Right cardiac atrium (tissue), 5 donors: ENCODE results near the gene TSSK1B. TPM values are rescaled to one million over a fixed set of nuclear protein-coding genes. Genes with fewer than 3 reads are reported as not detected.
"Not testable (repeated sequence)": the region's sequence is repeated elsewhere in the genome, so short reads cannot be mapped to it uniquely, and the experiment has no call there.

Experiments used
- ATAC-seq, 2 donors: fragments of 200-7000 bp; cut with Tn5 transposase; one replicate each; pipeline versions ENCODE4 v1.8.0 to v1.9.1; 2020; ENCODE audit warnings: moderate library complexity in 2 of 2, mild to moderate bottlenecking in 1 of 2
- DNase-seq, 3 donors: peaks; one replicate each; pipeline ENCODE4 v3.0.0-alpha.2; 2020
- H3K27ac ChIP-seq: one replicate; pipeline ENCODE4 v1.5.1; 2013; ENCODE audit warnings: mild to moderate bottlenecking, low read length, control low read depth, moderate library complexity
- H3K27me3 ChIP-seq: one replicate; pipeline ENCODE4 v1.6.1; 2013; ENCODE audit not compliant: control insufficient read depth, insufficient read depth
- H3K4me1 ChIP-seq: one replicate; pipeline ENCODE4 v1.6.1; 2013; ENCODE audit warnings: low read length; ENCODE audit not compliant: control insufficient read depth, insufficient read depth
- H3K4me3 ChIP-seq: one replicate; pipeline ENCODE4 v1.5.1; 2013; ENCODE audit warnings: low read length, control low read depth
- H3K9me3 ChIP-seq: one replicate; pipeline ENCODE4 v1.6.1; 2013; ENCODE audit warnings: low read length; ENCODE audit not compliant: control insufficient read depth
- WGBS: extraction: QIAGEN DNeasy Blood & Tissue Kit; methylation state at CpG from one replicate; pipeline ENCODE4 v1.1.7; 2013; 5-methylcytosine and 5-hydroxymethylcytosine counted together
- intact Hi-C, 4 donors: fragments of 100-400 bp; cut with DNase I; formaldehyde crosslinking; loops; one replicate each; pipeline versions ENCODE4 v1.11.0 to v1.14.0; 2022 to 2023
- long read RNA-seq, 4 donors: library from polyadenylated mRNA; unstranded; transcript quantifications; one replicate each; pipeline ENCODE4 v2.0.0, GENCODE V29; 2020 to 2021
- polyA plus RNA-seq: library from polyadenylated mRNA; stranded (reverse); fragments of 200-250 nt; gene quantifications from one replicate; pipeline ENCODE4 v1.2.3, GENCODE V29; 2013
- total RNA-seq, 4 donors: library from RNA; stranded (reverse); fragmentation: NEBNext Ultra II Directional; extraction: Animal tissue kit (Norgen Biotek cat#: 25700); gene quantifications; one replicate each; pipeline ENCODE4 v1.2.1, GENCODE V29; 2021
- donor health status: healthy with polysubstance abuse.
- donor health status: DM: no; HTN: yes; CAD: no.
- donor health status: DM: no; HTN: no; CAD: no.
- donor health status: DM: no; HTN: yes; CAD: no; lungs with severe emphysema.
- donor health status: DM: yes; HTN: yes; CAD: no.

Gene TSSK1B
- total RNA-seq (under 1 TPM in 1 of 4 donors, not detected in 3; 0.09 TPM), polyA plus RNA-seq (0.07 TPM)
- long read RNA-seq, donor 1, result 0 reads
- long read RNA-seq, donor 2, result 0 reads
- long read RNA-seq, donor 3, result 0 reads
- long read RNA-seq, donor 4, result 0 reads

GRCh38 chr5:113434889-113435288 is at the start of gene TSSK1B:
Gene TSSK1B (minus strand): TSS chr5:113434989. CDS start chr5:113434839, 150 bp downstream.
- intact Hi-C loops, result no loop called here
- Histone ChIP-seq H3K27me3 (no peaks in the 10 kb centered on the region), H3K4me1 (peaks cover 9% of the 10 kb centered on the region), H3K9me3 (no peaks in the 10 kb centered on the region), H3K4me3 (no peak within 1 kb of the TSS), H3K27ac (no peak within 1 kb of the TSS)
- peak; percentile 26 to 53 (median 46) for DNase-seq
- 74% methylated on average over 3 of the region's 3 CpGs for WGBS
- ATAC-seq, result peak; percentile 17 to 44

GRCh38 chr5:113480243-113480642 is 45.5 kb upstream of the TSSK1B start:
- H3K27me3 ChIP-seq, result no peaks in the 10 kb centered on the region
- ATAC-seq (no peak), DNase-seq (no peak)
- H3K4me1 ChIP-seq, result no peaks in the 10 kb centered on the region
- H3K4me3 ChIP-seq, result no peak overlapping the region
- H3K9me3 ChIP-seq, result no peaks in the 10 kb centered on the region
- intact Hi-C loops, result no loop called here
- H3K27ac ChIP-seq, result no peak overlapping the region
- WGBS, result 78% methylated on average over 5 of the region's 5 CpGs

GRCh38 chr5:113478691-113479090 is 43.9 kb upstream of the TSSK1B start:
- ATAC-seq (no peak), DNase-seq (no peak)
- intact Hi-C loops, result no loop called here
- Histone ChIP-seq H3K27me3 (no peaks in the 10 kb centered on the region), H3K4me3 (no peak overlapping the region), H3K4me1 (no peaks in the 10 kb centered on the region), H3K27ac (no peak overlapping the region), H3K9me3 (no peaks in the 10 kb centered on the region)
- WGBS, result 47% methylated on average over 3 of the region's 3 CpGs

- Histone ChIP-seq H3K4me3 (no peak overlapping the region), H3K27me3 (no peaks in the 10 kb centered on the region), H3K4me1 (no peaks in the 10 kb centered on the region), H3K27ac (no peak overlapping the region), H3K9me3 (no peaks in the 10 kb centered on the region)
- WGBS, result 14% methylated on average over 5 of the region's 5 CpGs
- ATAC-seq, result peak; percentile 34 to 40
- DNase-seq, result peak in 1 of 3 donors; percentile 31
- intact Hi-C loops, result no loop called here
Measured at GRCh38 chr5:113474100-113474728, 39.4 kb upstream of the TSSK1B start.

GRCh38 chr5:113463032-113463431 is 28.2 kb upstream of the TSSK1B start:
- H3K27ac ChIP-seq, result no peak overlapping the region
- H3K9me3 ChIP-seq, result no peaks in the 10 kb centered on the region
- H3K4me1 ChIP-seq, result no peaks in the 10 kb centered on the region
- DNase-seq, result no peak
- no peaks in the 10 kb centered on the region for H3K27me3 ChIP-seq
- intact Hi-C loops, result no loop called here
- no peak overlapping the region for H3K4me3 ChIP-seq
- no peak for ATAC-seq

- DNase-seq, ATAC-seq, H3K9me3 ChIP-seq, H3K4me1 ChIP-seq, intact Hi-C loops, H3K4me3 ChIP-seq, H3K27ac ChIP-seq, H3K27me3 ChIP-seq: not testable (repeated sequence)
- 94% methylated on average over 21 of the region's 21 CpGs for WGBS
Measured at GRCh38 chr5:113457106-113457505, 22.3 kb upstream of the TSSK1B start.

- intact Hi-C loops, result no loop called here
- H3K9me3 ChIP-seq, result no peaks in the 10 kb centered on the region
- WGBS, result 92% methylated on average over 6 of the region's 6 CpGs
- DNase-seq, result no peak
- no peak for ATAC-seq
- H3K27ac ChIP-seq, result no peak overlapping the region
- H3K4me1 ChIP-seq, result no peaks in the 10 kb centered on the region
- no peak overlapping the region for H3K4me3 ChIP-seq
- H3K27me3 ChIP-seq, result no peaks in the 10 kb centered on the region
Measured at GRCh38 chr5:113452941-113453340, 18.2 kb upstream of the TSSK1B start.

- H3K27me3 ChIP-seq, result no peaks in the 10 kb centered on the region
- no peaks in the 10 kb centered on the region for H3K9me3 ChIP-seq
- WGBS, result 21% methylated on average over 2 of the region's 2 CpGs
- DNase-seq, result peak in 2 of 3 donors; percentile 56 to 59
- intact Hi-C loops, result no loop called here
- ATAC-seq, result peak in 1 of 2 donors; percentile 45
- no peak overlapping the region for H3K4me3 ChIP-seq
- H3K27ac ChIP-seq, result no peak overlapping the region
- H3K4me1 ChIP-seq, result no peaks in the 10 kb centered on the region
Measured at GRCh38 chr5:113451797-113452196, 17.0 kb upstream of the TSSK1B start.

GRCh38 chr5:113450929-113451328 is 16.1 kb upstream of the TSSK1B start:
- DNase-seq (no peak), ATAC-seq (no peak)
- Histone ChIP-seq H3K4me3 (no peak overlapping the region), H3K27ac (no peak overlapping the region), H3K9me3 (no peaks in the 10 kb centered on the region), H3K4me1 (no peaks in the 10 kb centered on the region), H3K27me3 (no peaks in the 10 kb centered on the region)
- intact Hi-C loops, result no loop called here
- WGBS, result 15% methylated on average over 2 of the region's 2 CpGs

GRCh38 chr5:113450462-113450861 is 15.7 kb upstream of the TSSK1B start:
- ATAC-seq, result no peak
- intact Hi-C loops, result no loop called here
- 64% methylated on average over 2 of the region's 2 CpGs for WGBS
- H3K4me1 ChIP-seq, result no peaks in the 10 kb centered on the region
- H3K9me3 ChIP-seq, result no peaks in the 10 kb centered on the region
- no peak overlapping the region for H3K4me3 ChIP-seq
- no peak for DNase-seq
- H3K27me3 ChIP-seq, result no peaks in the 10 kb centered on the region
- H3K27ac ChIP-seq, result no peak overlapping the region

- Histone ChIP-seq H3K9me3 (no peaks in the 10 kb centered on the region), H3K27me3 (no peaks in the 10 kb centered on the region), H3K27ac (no peak overlapping the region), H3K4me3 (no peak overlapping the region), H3K4me1 (no peaks in the 10 kb centered on the region)
- DNase-seq, result no peak
- 80% methylated on average over 3 of the region's 3 CpGs for WGBS
- ATAC-seq, result no peak
- intact Hi-C loops, result no loop called here
Measured at GRCh38 chr5:113448252-113448651, 13.5 kb upstream of the TSSK1B start.
